ENCODE results near the gene TMEM154. TPM values are rescaled to one million over a fixed set of nuclear protein-coding genes. Genes with fewer than 3 reads are reported as not detected.

Gene TMEM154
- total and polyA plus RNA-seq, 10 of the 15 experiments (the other 5 are each of a cell fraction or from before 2014, with no cell fraction given) = 5.1 to 41.4 (median 18.2) TPM

GRCh38 chr4:152599095-152599494 lies 80.7 kb downstream of the TMEM154 start:
- ATAC-seq = no peak
- in situ Hi-C loops (cut with MboI) = no loop called here
- Histone ChIP-seq H2AFZ (ENCODE audit: control insufficient read depth, low read depth, low read length) (no peak overlapping the region), H3K4me1 (ENCODE audit: control insufficient read depth, insufficient read depth, low read length) (peaks cover 16% of the 10 kb centered on the region), H4K20me1 (ENCODE audit: control insufficient read depth, insufficient read depth) (no peaks in the 10 kb centered on the region), H3K4me2 (ENCODE audit: control insufficient read depth, insufficient read depth) (no peak overlapping the region), H3K27ac (ENCODE audit: control insufficient read depth, insufficient read depth) (no peak overlapping the region), H3K9me3 (replicated peaks; ENCODE audit: control insufficient read depth, insufficient read depth, low read length) (no peaks in the 10 kb centered on the region), H3K4me3 (no peak overlapping the region), H3K27me3 (replicated peaks in 1 of 2; ENCODE audit: control insufficient read depth in 2 of 2, insufficient read depth in 2 of 2, low read length in 1 of 2) (no peaks in the 10 kb centered on the region), H3K36me3 (ENCODE audit: control insufficient read depth in 2 of 2, insufficient read depth in 2 of 2, low read length in 1 of 2) (no peaks in the 10 kb centered on the region), H3K9ac (ENCODE audit: control insufficient read depth, insufficient read depth, low read length) (no peak overlapping the region), H3K79me2 (ENCODE audit: control insufficient read depth, insufficient read depth, low read length) (no peaks in the 10 kb centered on the region)
- ChIA-PET RAD21 (ENCODE audit: unreplicated experiment) (interaction anchor here (0.8 to 1.2 kb wide), 2 partner anchors 45 to 63 kb away, joined by 3 read pairs; no protein-coding TSS in a partner anchor), POLR2A (interaction anchor here (0.7 to 1.2 kb wide), 2 partner anchors 34 to 96 kb away, joined by 3 to 5 read pairs; no protein-coding TSS in a partner anchor), CTCF (interaction anchor here (0.9 kb wide), 1 partner anchor 61 kb away, joined by 3 read pairs; no protein-coding TSS in a partner anchor), SMC1A (ENCODE audit: uncharacterized antibody, unreplicated experiment) (interaction anchor here (0.7 to 5.2 kb wide), 6 partner anchors 9 to 135 kb away, joined by 3 to 32 read pairs (median 4); no protein-coding TSS in a partner anchor)
- BruUV-seq (replicated peaks) = no TSS peak
- no peak for TF ChIP-seq STAT3 (IDR thresholded peaks at IDR 0.05; ENCODE audit: low read depth, low read length)
- TF ChIP-seq NRF1 (conservative IDR thresholded peaks at IDR 0.05; ENCODE audit: low read depth, low read length) = no peak
- TF ChIP-seq SMAD5 (IDR thresholded peaks at IDR 0.05; ENCODE audit: low read depth) = no peak
- no peak for TF ChIP-seq RBBP5 (conservative IDR thresholded peaks at IDR 0.05)
- TF ChIP-seq FOXM1 (IDR thresholded peaks at IDR 0.05; ENCODE audit: low read depth, low read length) = no peak
- TF ChIP-seq NFXL1 (IDR thresholded peaks at IDR 0.05; ENCODE audit: borderline replicate concordance) = no peak
- no peak for TF ChIP-seq ESRRA (IDR thresholded peaks at IDR 0.05; ENCODE audit: low read length)
- no peak for TF ChIP-seq EGR1 (IDR thresholded peaks at IDR 0.05; ENCODE audit: borderline replicate concordance in 1 of 2, low read depth in 2 of 2, low read length in 2 of 2)
- no peak for TF ChIP-seq SREBF1 (IDR thresholded peaks at IDR 0.05; ENCODE audit: low read length)
- FAIRE-seq = no peak
- DNase-seq (ENCODE audit: low read depth, low spot score) = no peak
- 77% methylated on average over 6 of the region's 6 CpGs for WGBS (ENCODE audit: insufficient coverage, insufficient replicate concordance, low lambda C conversion rate, missing lambda C conversion rate)
- intact Hi-C loops (cut with micrococcal nuclease; ENCODE audit: unreplicated experiment) = no loop called here
